ENCODE results near the gene EGLN1.

EGLN1 gene

DNA sequence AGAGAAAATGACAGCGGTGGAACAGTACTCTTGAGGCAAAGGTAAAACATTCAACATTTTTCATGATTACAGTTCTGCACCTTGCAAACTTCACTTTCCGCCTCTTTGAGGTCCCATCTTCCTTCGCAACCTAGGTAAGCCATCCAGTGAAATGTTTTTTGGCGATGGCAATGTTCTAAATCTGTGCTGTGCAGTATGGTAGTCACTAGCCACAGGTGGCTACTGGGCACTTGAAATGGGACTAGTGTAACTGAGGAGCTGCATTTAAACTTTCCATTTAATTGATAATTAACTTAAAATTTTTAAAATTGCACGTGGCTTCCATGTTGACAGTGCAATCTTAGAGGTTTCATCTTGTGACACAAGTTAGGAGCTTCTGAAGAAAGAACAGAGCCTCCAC, 97.4 kb downstream of the EGLN1 start:
- FAIRE-seq: no peak

DNA sequence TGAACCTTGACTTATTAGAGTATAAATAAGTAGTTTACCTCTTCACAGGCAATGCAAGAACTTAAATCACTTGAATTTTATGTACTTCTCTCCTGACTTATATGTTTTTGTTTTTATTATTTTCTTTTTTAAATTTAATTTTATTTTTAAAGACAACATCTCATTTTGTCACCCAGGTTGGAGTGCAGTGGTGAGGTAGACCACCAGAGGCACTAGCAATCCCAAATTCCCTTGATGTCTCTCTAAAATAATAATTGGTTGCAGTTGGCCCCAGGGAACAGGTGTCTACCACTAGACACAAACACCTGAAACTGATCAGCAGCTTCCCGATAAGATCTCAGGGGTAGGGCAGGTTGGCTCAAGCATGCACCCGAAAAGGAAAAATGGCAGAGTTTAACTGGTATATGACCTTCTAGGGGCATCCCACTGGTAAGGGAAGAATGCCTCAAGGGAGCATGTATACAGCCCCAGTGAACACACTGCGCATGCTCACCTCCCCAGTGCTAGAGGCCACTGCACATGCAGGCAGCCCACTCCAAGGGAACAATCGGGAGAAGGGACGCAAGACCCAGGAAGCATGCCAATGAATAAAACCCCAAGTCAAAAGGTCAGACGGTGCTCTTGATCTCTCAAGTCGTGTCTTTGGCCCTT, 99.1 kb downstream of the EGLN1 start:
- no peak for FAIRE-seq

DNA sequence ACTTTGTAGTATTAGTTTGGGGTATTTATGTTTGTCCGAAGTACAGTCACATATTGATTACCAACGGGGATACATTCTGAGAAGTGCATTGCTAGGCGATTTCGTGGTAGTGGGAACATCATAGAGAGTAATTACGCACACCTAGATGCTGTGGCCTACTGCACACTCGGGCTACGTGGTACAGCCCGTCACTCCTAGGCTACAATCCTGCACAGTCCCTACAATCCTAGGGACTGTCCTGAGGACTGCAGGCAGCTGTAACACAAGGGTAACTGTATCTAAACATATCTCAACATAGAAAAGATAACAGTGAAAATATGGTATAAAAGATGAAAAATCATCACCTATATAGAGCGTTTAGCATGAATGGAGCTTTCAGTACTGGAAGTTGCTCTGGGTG, 103.0 kb downstream of the EGLN1 start:
- no peak for FAIRE-seq

DNA sequence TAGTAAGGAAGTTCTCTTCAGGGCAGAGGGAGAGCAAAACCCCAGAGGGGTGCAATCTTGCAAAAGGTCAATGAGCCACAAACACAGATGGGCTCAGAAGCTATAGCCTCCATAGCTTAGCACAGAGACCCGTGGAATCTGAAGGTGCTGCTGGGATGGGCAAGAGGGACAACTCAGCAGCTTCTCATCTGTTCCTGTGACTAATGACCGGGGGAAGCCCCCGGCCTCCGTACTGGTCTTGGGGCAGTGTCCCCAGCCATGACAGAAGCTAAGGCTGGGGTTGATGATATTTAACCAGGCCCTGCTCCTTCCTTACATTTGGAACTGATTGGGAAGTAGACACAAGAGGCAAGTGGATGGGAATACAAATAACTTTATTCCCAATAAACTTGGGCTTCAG, 103.5 kb downstream of the EGLN1 start:
- no peak for FAIRE-seq

DNA sequence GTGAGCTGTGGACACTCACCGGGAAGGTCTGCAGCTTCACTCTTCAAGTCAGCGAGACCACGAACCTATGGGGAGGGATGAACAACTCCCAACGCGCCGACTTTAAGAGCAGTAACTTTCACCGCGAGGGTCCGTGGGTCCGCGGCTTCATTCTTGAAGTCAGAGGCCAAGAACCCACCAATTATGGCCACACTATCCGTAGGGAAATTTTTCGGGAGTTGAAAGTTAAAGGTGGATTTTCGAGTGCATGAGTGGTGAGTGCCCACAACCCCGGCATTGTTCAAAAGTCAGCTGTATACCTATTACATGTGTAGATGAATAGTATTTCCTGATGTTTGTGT, 104.1 kb downstream of the EGLN1 start:
- no peak for FAIRE-seq

DNA sequence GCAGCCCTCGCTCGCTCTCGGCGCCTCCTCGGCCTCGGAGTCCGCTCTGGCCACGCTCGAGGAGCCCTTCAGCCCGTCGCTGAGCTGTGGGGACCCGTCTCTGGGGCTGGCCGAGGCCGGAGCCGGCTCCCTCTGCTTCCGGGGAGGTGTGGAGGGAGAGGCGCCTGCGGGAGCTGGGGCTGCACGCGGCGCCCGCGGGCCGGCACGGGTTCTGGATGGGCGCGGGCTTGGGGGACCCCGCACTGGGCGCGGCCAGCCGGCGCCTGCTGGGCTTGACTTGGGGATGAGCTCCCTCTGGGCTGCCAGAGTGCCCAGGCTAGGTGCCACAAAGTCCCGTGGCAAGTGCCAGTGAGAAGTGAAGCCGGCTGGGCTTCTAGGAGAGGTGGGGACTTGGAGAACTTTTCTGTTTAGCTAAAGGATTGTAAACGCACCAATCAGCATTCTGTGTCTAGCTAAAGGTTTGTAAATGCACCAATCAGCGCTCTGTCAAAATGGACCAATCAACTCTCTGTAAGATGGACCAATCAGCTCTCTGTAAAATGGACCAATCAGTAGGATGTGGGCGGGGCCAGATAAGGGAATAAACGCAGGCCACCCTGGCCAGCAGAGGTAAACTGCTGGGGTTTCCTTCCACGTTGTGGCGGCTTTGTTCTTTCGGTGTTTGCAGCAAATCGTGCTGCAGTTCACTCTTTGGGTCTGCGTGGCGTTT, 104.6 kb downstream of the EGLN1 start:
- no peak for FAIRE-seq

DNA sequence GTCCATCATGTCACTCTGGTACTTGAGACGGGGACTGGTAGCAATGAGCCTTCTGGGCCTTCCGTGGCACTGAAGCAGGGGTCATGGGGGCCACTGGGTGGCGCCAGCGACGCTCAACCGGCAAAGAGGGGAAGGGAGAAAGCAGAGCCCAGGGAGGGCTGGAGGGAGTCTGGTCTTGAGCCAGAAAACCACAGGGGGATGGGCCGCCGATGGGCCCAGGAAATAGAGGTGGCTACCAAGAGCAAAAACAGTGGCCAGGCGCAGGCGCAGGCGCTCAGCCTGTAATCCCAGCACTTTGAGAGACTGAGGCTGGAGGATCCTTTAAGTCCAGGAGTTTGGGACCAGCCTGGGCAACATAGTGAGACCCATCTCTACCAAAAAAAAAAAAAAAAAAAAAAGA, 106.2 kb downstream of the EGLN1 start:
- no peak for FAIRE-seq

All from islet of Langerhans (tissue), 1 donor.